GM12801 (cell line): ENCODE measurements around the gene NCBP2L.

Experiments
- CTCF ChIP-seq: IDR thresholded peaks from one replicate; pipeline ENCODE4 v1.5.1; 2011; ENCODE audit warnings: control low read depth; ENCODE audit not compliant: insufficient read length; ENCODE audit errors: extremely low read depth

NCBP2L gene

DNA sequence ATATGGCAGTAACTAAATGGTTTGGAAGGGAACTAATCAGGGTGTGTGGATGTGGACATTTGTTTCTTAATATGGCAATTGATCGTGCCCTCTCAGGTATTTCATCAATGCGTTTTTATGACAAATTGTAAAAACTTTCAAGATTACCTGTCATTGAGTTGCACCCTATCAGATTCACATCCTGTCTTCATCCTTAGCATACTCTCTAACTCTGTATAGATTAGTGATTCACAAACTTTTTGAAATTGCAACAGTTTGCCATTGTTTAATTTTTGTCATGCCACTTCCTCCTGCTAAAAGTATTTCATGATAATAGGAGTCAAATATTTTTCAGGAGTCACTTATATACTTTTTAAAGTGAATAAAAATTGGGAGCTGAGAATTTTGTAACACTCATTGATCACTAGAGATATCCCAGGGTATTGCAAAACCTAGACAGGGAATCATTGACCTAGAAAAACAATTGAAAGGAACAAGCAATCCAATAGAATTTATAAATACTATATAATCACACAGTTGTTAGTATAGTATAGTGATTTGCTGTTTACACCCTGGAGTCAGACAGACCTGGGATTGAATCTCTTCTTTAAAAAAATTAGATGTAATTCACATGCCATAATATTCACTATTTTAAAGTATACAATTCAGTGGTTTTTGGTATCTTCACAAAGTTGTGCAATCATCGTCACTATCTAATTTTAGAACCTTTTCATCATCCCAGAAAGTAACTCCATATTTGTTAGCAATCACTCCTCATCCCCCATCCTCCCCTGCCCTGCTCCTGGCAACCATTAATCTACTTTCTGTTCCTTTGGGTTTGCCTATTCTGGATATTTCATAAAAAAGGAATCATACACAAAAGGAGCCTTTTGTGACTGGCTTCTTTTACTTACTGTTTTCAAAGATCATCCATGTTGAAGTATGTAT is 57.0 kb downstream of the NCBP2L start:
- no peak for TF ChIP-seq CTCF

DNA sequence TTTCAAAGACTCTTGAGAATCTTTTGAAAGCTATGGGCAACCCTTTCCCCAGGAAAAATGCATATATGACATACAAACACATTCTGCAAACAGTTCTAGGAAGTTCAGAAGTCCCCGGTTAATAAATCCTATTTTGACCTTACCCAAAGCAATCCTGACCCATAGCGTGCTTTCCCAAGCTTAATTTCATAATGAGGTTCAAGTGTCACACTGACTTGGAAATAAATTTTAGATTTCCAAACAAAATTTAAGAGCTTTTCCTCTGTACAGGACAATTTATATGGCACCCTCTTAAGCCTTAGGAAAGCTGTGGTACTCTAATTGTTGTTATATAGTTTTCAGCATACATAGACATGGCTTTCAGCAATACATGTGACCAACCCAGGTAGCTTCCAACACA is 59.4 kb downstream of the NCBP2L start:
- no peak for TF ChIP-seq CTCF

GRCh38 chrX:107840971-107841370 is 63.4 kb downstream of the NCBP2L start:
- no peak for TF ChIP-seq CTCF

DNA sequence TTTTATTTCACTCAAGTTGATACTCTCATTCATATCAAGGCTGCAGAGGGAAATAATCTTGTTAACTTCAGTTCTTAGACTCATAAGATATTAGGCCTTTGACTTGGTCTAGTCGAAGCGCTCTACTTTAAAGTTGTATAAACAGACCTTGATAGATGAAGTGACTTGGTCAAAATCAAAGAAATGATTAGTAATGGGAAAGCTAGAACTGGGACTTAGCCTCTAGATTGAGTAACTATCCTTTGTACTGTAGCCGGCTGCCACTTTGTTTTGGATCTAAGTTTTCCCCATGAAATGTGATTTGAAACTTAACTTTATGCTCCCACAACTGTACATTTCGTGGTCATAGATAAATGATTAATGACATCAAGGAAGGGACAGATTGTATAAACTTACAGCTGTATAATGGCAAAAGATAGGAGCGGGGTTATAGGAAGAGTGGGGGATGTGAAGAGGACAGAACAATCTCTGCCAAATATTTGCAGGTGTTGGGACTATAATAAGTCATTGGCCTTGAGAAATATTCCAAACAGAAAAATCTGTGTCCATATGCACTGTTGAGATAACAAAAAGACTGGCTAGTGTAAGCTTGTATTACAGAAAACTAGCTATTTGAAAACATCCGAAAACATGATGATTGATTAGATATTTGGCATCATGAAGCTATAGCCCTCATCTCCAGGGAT is 65.3 kb downstream of the NCBP2L start:
- TF ChIP-seq CTCF = no peak
